ENCODE results near the gene PRG2.
"Not testable (repeated sequence)": the region's sequence is repeated elsewhere in the genome, so short reads cannot be mapped to it uniquely, and the experiment has no call there.

The PRG2 gene

GRCh38 chr11:57345555-57346211 is 44.8 kb downstream of the PRG2 start:
- peak; percentile 76 for DNase-seq (ENCODE audit: low spot score)

DNA sequence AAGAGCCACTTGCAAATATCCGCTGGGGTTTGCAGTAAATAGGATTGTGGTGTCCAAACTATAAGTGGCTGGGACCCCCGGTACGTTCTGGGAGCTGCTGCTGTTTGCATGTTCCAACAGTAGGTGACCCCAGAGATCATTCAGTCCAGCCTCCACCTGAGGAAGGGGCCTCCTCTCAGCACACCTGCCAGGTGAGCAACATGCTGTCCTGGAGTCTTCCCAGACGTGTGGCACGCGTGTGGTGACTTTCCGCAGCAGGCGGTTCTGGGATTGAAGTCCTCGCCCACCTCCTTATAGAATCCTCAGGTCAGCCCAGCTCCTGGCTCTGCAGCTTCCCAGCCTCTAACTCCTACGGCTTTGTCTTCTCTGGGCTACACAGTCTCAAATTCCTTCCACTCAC is 45.6 kb downstream of the PRG2 start:
- no peak for DNase-seq (ENCODE audit: low spot score)

DNA sequence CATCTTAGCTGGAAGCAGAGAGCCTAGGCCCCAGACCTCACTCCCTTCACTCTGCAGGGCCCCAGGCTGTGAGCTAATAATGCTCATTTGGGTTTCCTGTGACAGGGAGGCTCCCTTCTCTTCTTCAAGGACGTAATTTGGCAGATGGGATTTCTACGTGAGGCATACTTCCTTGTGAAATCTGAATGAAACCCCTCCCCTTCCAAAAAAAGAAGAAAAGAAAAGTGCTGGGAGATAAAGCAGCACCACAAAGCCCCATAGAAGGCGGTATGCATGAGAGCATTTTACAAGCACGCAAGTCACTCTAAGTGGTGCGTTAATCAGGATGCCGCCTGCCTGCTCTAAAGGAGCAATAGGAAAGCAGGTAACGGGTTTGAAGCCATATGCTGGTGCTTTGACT is 46.6 kb downstream of the PRG2 start:
- DNase-seq (ENCODE audit: low spot score), result no peak

DNA sequence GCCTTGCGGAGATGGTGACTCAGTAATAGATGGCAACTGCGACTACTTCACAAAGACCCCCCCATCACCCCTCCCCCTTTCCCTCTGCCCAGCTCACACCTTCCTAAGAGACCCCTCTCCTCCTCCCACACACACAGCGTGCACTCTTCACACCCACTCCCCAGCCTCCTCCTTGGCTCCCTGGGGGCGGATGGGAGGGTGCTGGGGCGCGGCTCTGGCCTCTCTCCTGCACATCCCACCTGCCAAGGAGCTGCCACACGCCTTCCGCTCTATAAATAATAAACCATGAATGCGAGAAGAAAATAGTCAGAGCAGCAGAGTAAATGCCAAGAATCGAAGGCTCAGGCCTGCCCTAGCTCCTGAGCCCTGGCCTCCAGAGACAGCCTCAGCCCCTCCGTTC is 47.7 kb downstream of the PRG2 start:
- no peak for DNase-seq (ENCODE audit: low spot score)

GRCh38 chr11:57341250-57341808 is 49.1 kb downstream of the PRG2 start:
- DNase-seq (ENCODE audit: low spot score), result no peak

GRCh38 chr11:57340039-57340615 is 50.3 kb downstream of the PRG2 start:
- DNase-seq (ENCODE audit: low spot score), result peak; percentile 71

- DNase-seq (ENCODE audit: low spot score), result no peak
Measured at GRCh38 chr11:57339328-57339727, 51.1 kb downstream of the PRG2 start.

DNA sequence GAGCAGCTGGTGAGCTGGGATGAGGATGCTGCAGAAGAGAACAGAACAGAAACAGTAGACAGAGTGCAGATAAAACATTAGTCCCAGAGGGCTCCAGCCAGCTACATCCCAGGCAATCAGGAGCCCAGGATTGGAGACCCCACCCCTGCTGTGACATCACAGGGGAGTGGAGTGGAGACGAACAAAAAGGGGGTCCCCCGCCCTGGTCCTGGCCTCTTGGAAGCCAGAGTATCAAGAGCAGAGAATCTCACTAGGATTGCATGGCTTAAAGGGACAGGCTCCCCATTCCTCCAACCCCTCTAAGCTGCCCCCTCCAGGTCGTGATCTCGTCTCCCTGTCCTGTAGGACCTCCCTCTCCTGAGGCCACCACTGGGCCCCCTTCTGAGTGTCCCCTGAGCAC is 52.3 kb downstream of the PRG2 start, which contains the start of gene P2RX3:
Gene P2RX3 (plus strand): TSS at position 211 of the 400 bp plus-strand sequence. CDS start 199 bp downstream, outside the sequence.
- no peak for DNase-seq (ENCODE audit: low spot score)

- DNase-seq (ENCODE audit: low spot score), result not testable (repeated sequence)
Measured at GRCh38 chr11:57336856-57337255, 53.6 kb downstream of the PRG2 start.
